NAMALWA (cell line): ENCODE measurements around the gene DND1.
"Not testable (repeated sequence)": the region's sequence is repeated elsewhere in the genome, so short reads cannot be mapped to it uniquely, and the experiment has no call there.

Source experiments
- DNase-seq: peaks from one replicate; pipeline ENCODE4 v3.0.0-alpha.2; 2015; ENCODE audit warnings: low spot score

Gene DND1

GRCh38 chr5:140673187-140673976, at the start of gene DND1:
DND1 (minus strand) TSS chr5:140673576; CDS start chr5:140673542, 34 bp downstream.
- DNase-seq, result no peak

- DNase-seq, result not testable (repeated sequence)
Measured at GRCh38 chr5:140721395-140721794, 48.0 kb upstream of the DND1 start.

GRCh38 chr5:140720738-140721137, 47.4 kb upstream of the DND1 start:
- DNase-seq, result not testable (repeated sequence)

- no peak for DNase-seq
Measured at GRCh38 chr5:140718266-140718592, 44.9 kb upstream of the DND1 start.

GRCh38 chr5:140716238-140716637, 42.9 kb upstream of the DND1 start:
- DNase-seq, result not testable (repeated sequence)

- no peak for DNase-seq
Measured at GRCh38 chr5:140713562-140714094, 40.3 kb upstream of the DND1 start.

GRCh38 chr5:140711794-140712193, 38.4 kb upstream of the DND1 start:
- no peak for DNase-seq

- DNase-seq, result peak; percentile 76
Measured at GRCh38 chr5:140710899-140711552, 37.6 kb upstream of the DND1 start.

- DNase-seq, result not testable (repeated sequence)
Measured at GRCh38 chr5:140708787-140709186, 35.4 kb upstream of the DND1 start.

- no peak for DNase-seq
Measured at GRCh38 chr5:140707812-140708211, 34.4 kb upstream of the DND1 start.

- DNase-seq, result peak; percentile 99
Measured at GRCh38 chr5:140700177-140701144, 27.1 kb upstream of the DND1 start, which contains the start of gene ZMAT2. ZMAT2 (plus strand) TSS chr5:140700447; CDS start chr5:140700461, 14 bp downstream.

GRCh38 chr5:140696891-140697492, 23.6 kb upstream of the DND1 start:
- DNase-seq, result no peak

GRCh38 chr5:140694276-140694675, 20.9 kb upstream of the DND1 start:
- DNase-seq, result no peak

GRCh38 chr5:140690941-140691924, 17.9 kb upstream of the DND1 start, which contains the start of the genes HARS1 and HARS2:
HARS1 (minus strand) TSS chr5:140691370; CDS start chr5:140691304, 66 bp downstream.
HARS2 (plus strand) TSS chr5:140691455; CDS start chr5:140691649, 194 bp downstream.
- DNase-seq, result peak; percentile 90

- DNase-seq, result no peak
Measured at GRCh38 chr5:140690376-140690932, 17.1 kb upstream of the DND1 start.

GRCh38 chr5:140678993-140679392, 5.6 kb upstream of the DND1 start:
- no peak for DNase-seq

- DNase-seq, result no peak
Measured at GRCh38 chr5:140677947-140678346, 4.6 kb upstream of the DND1 start.

GRCh38 chr5:140674629-140675028, 1.3 kb upstream of the DND1 start:
- no peak for DNase-seq

- peak; percentile 15 for DNase-seq
Measured at GRCh38 chr5:140674211-140674610, 835 bp upstream of the DND1 start.
